ENCODE measurements around the gene ZC2HC1C. TPM values are rescaled to one million over a fixed set of nuclear protein-coding genes. Genes with fewer than 3 reads are reported as not detected.

ZC2HC1C gene
- total RNA-seq, 1 experiment from 2014 or later = 5.2 TPM

DNA sequence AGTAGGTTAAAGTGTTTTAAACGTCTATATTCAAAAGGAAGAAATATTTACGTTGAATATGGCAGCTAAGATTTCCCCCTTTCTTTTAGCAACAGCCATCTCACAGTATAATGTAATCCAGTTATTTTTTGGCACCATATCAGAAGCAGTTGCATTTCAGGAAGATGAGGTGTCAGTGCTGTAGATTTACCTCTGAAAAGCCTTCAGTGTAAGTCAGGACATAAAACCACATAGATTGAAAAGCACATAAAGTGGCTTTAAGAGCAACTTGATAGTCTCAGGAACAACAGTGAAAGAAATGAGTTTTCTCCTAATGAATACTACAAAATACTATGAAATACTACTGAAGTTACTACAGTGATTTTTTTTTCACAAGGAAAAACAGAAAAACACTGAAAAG is 25.1 kb upstream of the ZC2HC1C start:
- ATAC-seq (no peak; the same call in 1 of the 2 replicates), DNase-seq (ENCODE audit: low read depth, low spot score) (no peak)
- in situ Hi-C loops (cut with HindIII; ENCODE audit: low pct_unique_long_range_greater_than_20kb, low sequenced_read_pairs) = no loop called here
- Histone ChIP-seq H3K36me3 (ENCODE audit: control insufficient read depth, insufficient read depth, low read length) (no peaks in the 10 kb centered on the region), H3K9me3 (ENCODE audit: control insufficient read depth, insufficient read depth, low read depth, low read length) (no peaks in the 10 kb centered on the region), H3K27ac (ENCODE audit: low read length) (peak overlapping the region; percentile 12; the same call in 1 of the 2 replicates), H3K27me3 (ENCODE audit: control insufficient read depth, insufficient read depth, low read length) (no peaks in the 10 kb centered on the region), H3K4me1 (ENCODE audit: control insufficient read depth, insufficient read depth, low read length) (peaks cover 17% of the 10 kb centered on the region), H3K4me3 (ENCODE audit: low read depth in 2 of 2, low read length in 2 of 2) (no peak overlapping the region)
- POLR2A ChIA-PET = no interaction called here
- no TSS peak for BruUV-seq (replicated peaks)
- intact Hi-C loops (cut with micrococcal nuclease; ENCODE audit: unreplicated experiment) = no loop called here
- CTCF ChIA-PET = no interaction called here
- TF ChIP-seq SIN3A (IDR thresholded peaks at IDR 0.05; ENCODE audit: borderline replicate concordance, insufficient read depth, low read depth, low read length) = no peak
- no peak for TF ChIP-seq POLR2AphosphoS5 (IDR thresholded peaks at IDR 0.05; ENCODE audit: low read depth, low read length)
- no peak for TF ChIP-seq TCF7L2 (IDR thresholded peaks at IDR 0.05; ENCODE audit: low read depth, low read length)
- TF ChIP-seq, protein P1, sequence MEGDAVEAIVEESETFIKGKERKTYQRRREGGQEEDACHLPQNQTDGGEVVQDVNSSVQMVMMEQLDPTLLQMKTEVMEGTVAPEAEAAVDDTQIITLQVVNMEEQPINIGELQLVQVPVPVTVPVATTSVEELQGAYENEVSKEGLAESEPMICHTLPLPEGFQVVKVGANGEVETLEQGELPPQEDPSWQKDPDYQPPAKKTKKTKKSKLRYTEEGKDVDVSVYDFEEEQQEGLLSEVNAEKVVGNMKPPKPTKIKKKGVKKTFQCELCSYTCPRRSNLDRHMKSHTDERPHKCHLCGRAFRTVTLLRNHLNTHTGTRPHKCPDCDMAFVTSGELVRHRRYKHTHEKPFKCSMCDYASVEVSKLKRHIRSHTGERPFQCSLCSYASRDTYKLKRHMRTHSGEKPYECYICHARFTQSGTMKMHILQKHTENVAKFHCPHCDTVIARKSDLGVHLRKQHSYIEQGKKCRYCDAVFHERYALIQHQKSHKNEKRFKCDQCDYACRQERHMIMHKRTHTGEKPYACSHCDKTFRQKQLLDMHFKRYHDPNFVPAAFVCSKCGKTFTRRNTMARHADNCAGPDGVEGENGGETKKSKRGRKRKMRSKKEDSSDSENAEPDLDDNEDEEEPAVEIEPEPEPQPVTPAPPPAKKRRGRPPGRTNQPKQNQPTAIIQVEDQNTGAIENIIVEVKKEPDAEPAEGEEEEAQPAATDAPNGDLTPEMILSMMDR (IDR thresholded peaks at IDR 0.05) = no peak
- TF ChIP-seq, protein P2, sequence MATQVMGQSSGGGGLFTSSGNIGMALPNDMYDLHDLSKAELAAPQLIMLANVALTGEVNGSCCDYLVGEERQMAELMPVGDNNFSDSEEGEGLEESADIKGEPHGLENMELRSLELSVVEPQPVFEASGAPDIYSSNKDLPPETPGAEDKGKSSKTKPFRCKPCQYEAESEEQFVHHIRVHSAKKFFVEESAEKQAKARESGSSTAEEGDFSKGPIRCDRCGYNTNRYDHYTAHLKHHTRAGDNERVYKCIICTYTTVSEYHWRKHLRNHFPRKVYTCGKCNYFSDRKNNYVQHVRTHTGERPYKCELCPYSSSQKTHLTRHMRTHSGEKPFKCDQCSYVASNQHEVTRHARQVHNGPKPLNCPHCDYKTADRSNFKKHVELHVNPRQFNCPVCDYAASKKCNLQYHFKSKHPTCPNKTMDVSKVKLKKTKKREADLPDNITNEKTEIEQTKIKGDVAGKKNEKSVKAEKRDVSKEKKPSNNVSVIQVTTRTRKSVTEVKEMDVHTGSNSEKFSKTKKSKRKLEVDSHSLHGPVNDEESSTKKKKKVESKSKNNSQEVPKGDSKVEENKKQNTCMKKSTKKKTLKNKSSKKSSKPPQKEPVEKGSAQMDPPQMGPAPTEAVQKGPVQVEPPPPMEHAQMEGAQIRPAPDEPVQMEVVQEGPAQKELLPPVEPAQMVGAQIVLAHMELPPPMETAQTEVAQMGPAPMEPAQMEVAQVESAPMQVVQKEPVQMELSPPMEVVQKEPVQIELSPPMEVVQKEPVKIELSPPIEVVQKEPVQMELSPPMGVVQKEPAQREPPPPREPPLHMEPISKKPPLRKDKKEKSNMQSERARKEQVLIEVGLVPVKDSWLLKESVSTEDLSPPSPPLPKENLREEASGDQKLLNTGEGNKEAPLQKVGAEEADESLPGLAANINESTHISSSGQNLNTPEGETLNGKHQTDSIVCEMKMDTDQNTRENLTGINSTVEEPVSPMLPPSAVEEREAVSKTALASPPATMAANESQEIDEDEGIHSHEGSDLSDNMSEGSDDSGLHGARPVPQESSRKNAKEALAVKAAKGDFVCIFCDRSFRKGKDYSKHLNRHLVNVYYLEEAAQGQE (IDR thresholded peaks at IDR 0.05; ENCODE audit: insufficient read depth in 1 of 2, low read depth in 2 of 2, low read length in 1 of 2) = no peak

DNA sequence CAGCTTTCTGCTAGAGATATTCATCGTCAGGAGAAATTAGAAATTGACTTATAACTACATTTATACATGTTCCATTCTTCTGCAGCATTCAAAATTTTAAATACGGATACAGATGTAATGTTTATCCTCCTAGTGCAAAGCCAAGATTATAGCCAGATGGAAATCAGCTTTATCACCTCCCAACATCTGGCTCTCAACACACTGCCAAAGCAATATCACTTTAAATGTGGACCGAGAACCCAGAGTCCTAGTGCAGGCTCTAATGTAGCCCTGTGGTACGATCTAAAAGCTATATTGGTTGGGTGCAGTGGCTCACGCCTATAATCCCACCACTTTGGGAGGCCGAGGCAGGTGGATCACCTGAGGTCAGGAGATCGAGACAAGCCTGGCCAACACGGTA is 24.7 kb upstream of the ZC2HC1C start:
- BruUV-seq (replicated peaks) = no TSS peak
- no peak for TF ChIP-seq POLR2AphosphoS5 (IDR thresholded peaks at IDR 0.05; ENCODE audit: low read depth, low read length)
- TF ChIP-seq TCF7L2 (IDR thresholded peaks at IDR 0.05; ENCODE audit: low read depth, low read length) = no peak
- TF ChIP-seq, protein P2 (IDR thresholded peaks at IDR 0.05; ENCODE audit: insufficient read depth in 1 of 2, low read depth in 2 of 2, low read length in 1 of 2) = no peak
- no peak for TF ChIP-seq SIN3A (IDR thresholded peaks at IDR 0.05; ENCODE audit: borderline replicate concordance, insufficient read depth, low read depth, low read length)
- TF ChIP-seq, protein P1 (IDR thresholded peaks at IDR 0.05) = no peak
- Histone ChIP-seq H3K27me3 (ENCODE audit: control insufficient read depth, insufficient read depth, low read length) (no peaks in the 10 kb centered on the region), H3K36me3 (ENCODE audit: control insufficient read depth, insufficient read depth, low read length) (no peaks in the 10 kb centered on the region), H3K4me3 (ENCODE audit: low read depth in 2 of 2, low read length in 2 of 2) (no peak overlapping the region), H3K9me3 (ENCODE audit: control insufficient read depth, insufficient read depth, low read depth, low read length) (no peaks in the 10 kb centered on the region), H3K4me1 (ENCODE audit: control insufficient read depth, insufficient read depth, low read length) (peaks cover 17% of the 10 kb centered on the region), H3K27ac (ENCODE audit: low read length) (no peak overlapping the region)
- in situ Hi-C loops (cut with HindIII; ENCODE audit: low pct_unique_long_range_greater_than_20kb, low sequenced_read_pairs) = no loop called here
- ChIA-PET CTCF (interaction anchor here (0.6 kb wide), 1 partner anchor 184 kb away, joined by 4 read pairs; no protein-coding TSS in a partner anchor), POLR2A (no interaction called here)
- DNase-seq (ENCODE audit: low read depth, low spot score) (no peak), ATAC-seq (no peak)
- intact Hi-C loops (cut with micrococcal nuclease; ENCODE audit: unreplicated experiment) = no loop called here

Measured in Panc1 (cell line).